Prostate gland (tissue), 2 donors: Measurements from ENCODE around the gene SLC2A4RG. TPM values are rescaled to one million over a fixed set of nuclear protein-coding genes. Genes with fewer than 3 reads are reported as not detected.

Experiments
- DNase-seq: peaks from one replicate; pipeline ENCODE4 v3.0.0-alpha.2; 2019; ENCODE audit warnings: low spot score
- H3K27ac ChIP-seq, 2 donors: fragments of 200-600 bp; sonication (generic); 2 replicates each; pipeline ENCODE4 v1.5.1; 2017 to 2019
- H3K27me3 ChIP-seq: fragments of 200-600 bp; sonication (generic); replicated peaks from 2 replicates; pipeline ENCODE4 v1.5.1; 2019; ENCODE audit not compliant: insufficient read depth
- H3K36me3 ChIP-seq, 2 donors: fragments of 200-600 bp; sonication (generic); 1 replicate in 1 of 2; 2 replicates in 1 of 2; pipeline versions ENCODE4 v1.5.1 to v1.8.1; 2017 to 2019
- H3K4me1 ChIP-seq: fragments of 200-600 bp; sonication (generic); replicated peaks from 2 replicates; pipeline ENCODE4 v1.5.1; 2019
- H3K4me3 ChIP-seq, 2 donors: fragments of 200-600 bp; sonication (generic); 2 replicates each; pipeline ENCODE4 v1.5.1; 2017 to 2019
- H3K9me3 ChIP-seq: fragments of 200-600 bp; sonication (generic); 2 replicates; pipeline ENCODE4 v1.5.1; 2017
- POLR2A ChIP-seq: fragments of 450-650 bp; IDR thresholded peaks from one replicate; pipeline ENCODE4 v1.6.1; 2016; ENCODE audit warnings: antibody characterized with exemption, mild to moderate bottlenecking
- POLR2AphosphoS5 ChIP-seq: sonication (generic); formaldehyde crosslinking; IDR thresholded peaks from one replicate; pipeline ENCODE4 v1.6.1; 2017; ENCODE audit warnings: antibody characterized with exemption
- WGBS: methylation state at CpG from one replicate; pipeline ENCODE4 v1.1.5; 2018; 5-methylcytosine and 5-hydroxymethylcytosine counted together
- intact Hi-C: fragments of 100-400 bp; cut with DNase I; formaldehyde crosslinking; loops from one replicate; pipeline ENCODE4 v1.14.2; 2022
- total RNA-seq, 2 donors: library from RNA; depleted of rRNA; stranded (reverse); fragments of >200 nt; gene quantifications; one replicate each; pipeline ENCODE4 v1.1.0, GENCODE V29; 2016
- TF ChIP-seq, protein P1 (sequence below), 4 experiments: fragments of 200-600 bp in 2 of 4; fragments of 450-650 bp in 2 of 4; sonication (generic) in 2 of 4; IDR thresholded peaks; 1 replicate in 3 of 4; 2 replicates in 1 of 4; pipeline ENCODE4 v1.5.1; 2016 to 2019; ENCODE audit warnings: antibody characterized with exemption in 4 of 4, mild to moderate bottlenecking in 2 of 4, moderate library complexity in 2 of 4

SLC2A4RG gene
- total RNA-seq, 2 donors from 2014 or later: 140 to 155 TPM

GRCh38 chr20:63695424-63696305 lies 43.9 kb upstream of the SLC2A4RG start:
- Histone ChIP-seq H3K27me3 (no peaks in the 10 kb centered on the region), H3K9me3 (no peaks in the 10 kb centered on the region), H3K4me1 (peaks cover 7% of the 10 kb centered on the region), H3K36me3 (no peaks in the 10 kb centered on the region), H3K4me3 (no peak overlapping the region), H3K27ac (no peak overlapping the region)
- no peak for DNase-seq
- TF ChIP-seq, protein P1, sequence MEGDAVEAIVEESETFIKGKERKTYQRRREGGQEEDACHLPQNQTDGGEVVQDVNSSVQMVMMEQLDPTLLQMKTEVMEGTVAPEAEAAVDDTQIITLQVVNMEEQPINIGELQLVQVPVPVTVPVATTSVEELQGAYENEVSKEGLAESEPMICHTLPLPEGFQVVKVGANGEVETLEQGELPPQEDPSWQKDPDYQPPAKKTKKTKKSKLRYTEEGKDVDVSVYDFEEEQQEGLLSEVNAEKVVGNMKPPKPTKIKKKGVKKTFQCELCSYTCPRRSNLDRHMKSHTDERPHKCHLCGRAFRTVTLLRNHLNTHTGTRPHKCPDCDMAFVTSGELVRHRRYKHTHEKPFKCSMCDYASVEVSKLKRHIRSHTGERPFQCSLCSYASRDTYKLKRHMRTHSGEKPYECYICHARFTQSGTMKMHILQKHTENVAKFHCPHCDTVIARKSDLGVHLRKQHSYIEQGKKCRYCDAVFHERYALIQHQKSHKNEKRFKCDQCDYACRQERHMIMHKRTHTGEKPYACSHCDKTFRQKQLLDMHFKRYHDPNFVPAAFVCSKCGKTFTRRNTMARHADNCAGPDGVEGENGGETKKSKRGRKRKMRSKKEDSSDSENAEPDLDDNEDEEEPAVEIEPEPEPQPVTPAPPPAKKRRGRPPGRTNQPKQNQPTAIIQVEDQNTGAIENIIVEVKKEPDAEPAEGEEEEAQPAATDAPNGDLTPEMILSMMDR (IDR thresholded peaks at IDR 0.05): no peak
- no peak for TF ChIP-seq POLR2A
- no peak for TF ChIP-seq POLR2AphosphoS5
- 43% methylated on average over 25 of the region's 25 CpGs for WGBS
- intact Hi-C loops: no loop called here

- WGBS: 24% methylated on average over 6 of the region's 6 CpGs
- peak; percentile 5 for TF ChIP-seq POLR2A
- no peak for TF ChIP-seq POLR2AphosphoS5
- intact Hi-C loops: no loop called here
- Histone ChIP-seq H3K36me3 (no peaks in the 10 kb centered on the region), H3K4me1 (peaks cover 7% of the 10 kb centered on the region), H3K27ac (no peak overlapping the region), H3K27me3 (no peaks in the 10 kb centered on the region), H3K9me3 (no peaks in the 10 kb centered on the region), H3K4me3 (peak overlapping the region; percentile 15 to 23)
- no peak for DNase-seq
Measured at GRCh38 chr20:63696306-63696627, 43.3 kb upstream of the SLC2A4RG start.

DNA sequence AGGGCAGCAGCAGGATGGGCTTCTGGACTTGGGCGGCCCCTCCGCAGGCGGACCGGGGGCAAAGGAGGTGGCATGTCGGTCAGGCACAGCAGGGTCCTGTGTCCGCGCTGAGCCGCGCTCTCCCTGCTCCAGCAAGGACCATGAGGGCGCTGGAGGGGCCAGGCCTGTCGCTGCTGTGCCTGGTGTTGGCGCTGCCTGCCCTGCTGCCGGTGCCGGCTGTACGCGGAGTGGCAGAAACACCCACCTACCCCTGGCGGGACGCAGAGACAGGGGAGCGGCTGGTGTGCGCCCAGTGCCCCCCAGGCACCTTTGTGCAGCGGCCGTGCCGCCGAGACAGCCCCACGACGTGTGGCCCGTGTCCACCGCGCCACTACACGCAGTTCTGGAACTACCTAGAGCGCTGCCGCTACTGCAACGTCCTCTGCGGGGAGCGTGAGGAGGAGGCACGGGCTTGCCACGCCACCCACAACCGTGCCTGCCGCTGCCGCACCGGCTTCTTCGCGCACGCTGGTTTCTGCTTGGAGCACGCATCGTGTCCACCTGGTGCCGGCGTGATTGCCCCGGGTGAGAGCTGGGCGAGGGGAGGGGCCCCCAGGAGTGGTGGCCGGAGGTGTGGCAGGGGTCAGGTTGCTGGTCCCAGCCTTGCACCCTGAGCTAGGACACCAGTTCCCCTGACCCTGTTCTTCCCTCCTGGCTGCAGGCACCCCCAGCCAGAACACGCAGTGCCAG lies 42.8 kb upstream of the SLC2A4RG start, which contains the start of gene TNFRSF6B:
Gene TNFRSF6B, plus strand, starts transcription at position 25 of the 729 bp plus-strand sequence. Its CDS starts 116 bp downstream, at position 141.
- H3K36me3 ChIP-seq: no peaks in the 10 kb centered on the region
- intact Hi-C loops: no loop called here
- no peak within 1 kb of the TSS for H3K27ac ChIP-seq
- WGBS: 10% methylated on average over 51 of the region's 52 CpGs
- H3K4me3 ChIP-seq: peak within 1 kb of the TSS; percentile 15 to 23
- H3K27me3 ChIP-seq: no peaks in the 10 kb centered on the region
- no peak for DNase-seq
- TF ChIP-seq, protein P1 (IDR thresholded peaks at IDR 0.05): no peak
- TF ChIP-seq POLR2AphosphoS5: no peak
- TF ChIP-seq POLR2A: peak; percentile 3
- no peaks in the 10 kb centered on the region for H3K9me3 ChIP-seq
- H3K4me1 ChIP-seq: peaks cover 7% of the 10 kb centered on the region

- Histone ChIP-seq H3K9me3 (no peaks in the 10 kb centered on the region), H3K27ac (no peak overlapping the region), H3K4me1 (peaks cover 7% of the 10 kb centered on the region), H3K4me3 (peak overlapping the region in 1 of 2 donors; percentile 23), H3K27me3 (no peaks in the 10 kb centered on the region), H3K36me3 (no peaks in the 10 kb centered on the region)
- intact Hi-C loops: no loop called here
- no peak for DNase-seq
- 47% methylated on average over 6 of the region's 7 CpGs for WGBS
- TF ChIP-seq, protein P1 (IDR thresholded peaks at IDR 0.05): no peak
- TF ChIP-seq POLR2A: no peak
- TF ChIP-seq POLR2AphosphoS5: no peak
Measured at GRCh38 chr20:63697357-63697867, 42.2 kb upstream of the SLC2A4RG start.

DNA sequence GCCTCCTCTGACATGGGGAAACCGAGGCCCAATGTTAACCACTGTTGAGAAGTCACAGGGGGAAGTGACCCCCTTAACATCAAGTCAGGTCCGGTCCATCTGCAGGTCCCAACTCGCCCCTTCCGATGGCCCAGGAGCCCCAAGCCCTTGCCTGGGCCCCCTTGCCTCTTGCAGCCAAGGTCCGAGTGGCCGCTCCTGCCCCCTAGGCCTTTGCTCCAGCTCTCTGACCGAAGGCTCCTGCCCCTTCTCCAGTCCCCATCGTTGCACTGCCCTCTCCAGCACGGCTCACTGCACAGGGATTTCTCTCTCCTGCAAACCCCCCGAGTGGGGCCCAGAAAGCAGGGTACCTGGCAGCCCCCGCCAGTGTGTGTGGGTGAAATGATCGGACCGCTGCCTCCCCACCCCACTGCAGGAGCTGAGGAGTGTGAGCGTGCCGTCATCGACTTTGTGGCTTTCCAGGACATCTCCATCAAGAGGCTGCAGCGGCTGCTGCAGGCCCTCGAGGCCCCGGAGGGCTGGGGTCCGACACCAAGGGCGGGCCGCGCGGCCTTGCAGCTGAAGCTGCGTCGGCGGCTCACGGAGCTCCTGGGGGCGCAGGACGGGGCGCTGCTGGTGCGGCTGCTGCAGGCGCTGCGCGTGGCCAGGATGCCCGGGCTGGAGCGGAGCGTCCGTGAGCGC lies 41.6 kb upstream of the SLC2A4RG start:
- no peaks in the 10 kb centered on the region for H3K27me3 ChIP-seq
- H3K27ac ChIP-seq: no peak overlapping the region
- intact Hi-C loops: no loop called here
- no peak overlapping the region for H3K4me3 ChIP-seq
- TF ChIP-seq, protein P1 (IDR thresholded peaks at IDR 0.05): no peak
- no peak for TF ChIP-seq POLR2A
- no peak for TF ChIP-seq POLR2AphosphoS5
- WGBS: 78% methylated on average over 38 of the region's 40 CpGs
- H3K36me3 ChIP-seq: no peaks in the 10 kb centered on the region
- H3K9me3 ChIP-seq: no peaks in the 10 kb centered on the region
- H3K4me1 ChIP-seq: peaks cover 7% of the 10 kb centered on the region
- no peak for DNase-seq
